Thoracic aorta (tissue), 2 donors: ENCODE results near the gene KCND3. TPM values are rescaled to one million over a fixed set of nuclear protein-coding genes. Genes with fewer than 3 reads are reported as not detected.

Experiments
- ATAC-seq: fragments of 150-250 bp; one replicate; pipeline ENCODE4 v1.8.0; 2017; ENCODE audit warnings: low read depth; ENCODE audit not compliant: insufficient number of reproducible peaks, low FRiP score
- DNase-seq: peaks from one replicate; pipeline ENCODE4 v3.0.0-alpha.2; 2020; ENCODE audit warnings: low spot score
- H3K27ac ChIP-seq, 2 donors: fragments of 200-600 bp; sonication (generic); 1 replicate in 1 of 2; 2 replicates in 1 of 2; pipeline ENCODE4 v1.5.1; 2016; ENCODE audit warnings: mild to moderate bottlenecking in 2 of 2, moderate library complexity in 2 of 2
- H3K27me3 ChIP-seq: fragments of 200-600 bp; sonication (generic); replicated peaks from 2 replicates; pipeline ENCODE4 v1.6.0; 2016; ENCODE audit warnings: mild to moderate bottlenecking; ENCODE audit not compliant: insufficient read depth
- H3K36me3 ChIP-seq: fragments of 200-600 bp; sonication (generic); one replicate; pipeline ENCODE4 v1.5.1; 2016
- H3K4me1 ChIP-seq, 2 donors: fragments of 200-600 bp; sonication (generic); 1 replicate in 1 of 2; 2 replicates in 1 of 2; pipeline versions ENCODE4 v1.5.1 to v1.6.0; 2016; ENCODE audit warnings: low read depth in 2 of 2, mild to moderate bottlenecking in 1 of 2; ENCODE audit not compliant: control insufficient read depth in 1 of 2
- H3K4me3 ChIP-seq: fragments of 200-600 bp; sonication (generic); 2 replicates; pipeline ENCODE4 v1.5.1; 2016; ENCODE audit warnings: mild to moderate bottlenecking
- H3K9me3 ChIP-seq: fragments of 200-600 bp; sonication (generic); 2 replicates; pipeline ENCODE4 v1.5.1; 2016
- CTCF ChIP-seq: fragments of 200-600 bp; sonication (generic); IDR thresholded peaks from one replicate; pipeline ENCODE4 v1.5.1; 2019; ENCODE audit warnings: antibody characterized with exemption
- total RNA-seq, 2 donors: library from RNA; depleted of rRNA; stranded (reverse); fragments of >200 nt; gene quantifications; one replicate each; pipeline versions ENCODE4 v1.1.0 to v1.2.3, GENCODE V29; 2016

The KCND3 gene
- total RNA-seq, 2 donors from 2014 or later: 12.3 to 16.6 TPM

GRCh38 chr1:111725192-111725591, 264.3 kb downstream of the KCND3 start:
- Histone ChIP-seq H3K9me3 (no peaks in the 10 kb centered on the region), H3K27ac (no peak overlapping the region), H3K4me3 (no peak overlapping the region), H3K36me3 (no peaks in the 10 kb centered on the region), H3K27me3 (no peaks in the 10 kb centered on the region), H3K4me1 (peaks cover 10 to 28% of the 10 kb centered on the region in 2 donors)
- no peak for TF ChIP-seq CTCF
- ATAC-seq (no peak), DNase-seq (no peak)

DNA sequence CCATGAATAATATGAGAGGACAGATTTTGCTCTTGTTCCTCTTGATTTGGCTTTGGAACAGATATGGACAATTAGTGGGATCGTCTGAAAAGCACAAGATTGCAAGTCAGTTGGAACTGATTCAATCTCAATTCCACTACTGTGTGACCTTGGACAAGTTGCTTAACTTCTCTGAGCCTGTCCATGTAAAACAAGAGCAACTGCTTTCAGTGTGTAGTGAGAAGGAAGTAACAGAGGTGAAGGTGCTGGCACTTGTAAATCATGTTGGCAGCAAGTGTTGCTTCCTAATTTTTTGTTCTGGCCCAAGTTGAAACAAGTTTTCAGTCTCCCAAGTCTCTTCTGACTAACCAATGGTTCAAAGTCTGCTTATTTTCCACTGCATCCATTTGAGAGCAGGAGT, 265.6 kb downstream of the KCND3 start:
- H3K4me3 ChIP-seq: no peak overlapping the region
- DNase-seq: no peak
- no peak for TF ChIP-seq CTCF
- no peaks in the 10 kb centered on the region for H3K36me3 ChIP-seq
- H3K27me3 ChIP-seq: no peaks in the 10 kb centered on the region
- ATAC-seq: no peak
- no peaks in the 10 kb centered on the region for H3K9me3 ChIP-seq
- H3K27ac ChIP-seq: no peak overlapping the region
- H3K4me1 ChIP-seq: peaks cover 13 to 18% of the 10 kb centered on the region in 2 donors

DNA sequence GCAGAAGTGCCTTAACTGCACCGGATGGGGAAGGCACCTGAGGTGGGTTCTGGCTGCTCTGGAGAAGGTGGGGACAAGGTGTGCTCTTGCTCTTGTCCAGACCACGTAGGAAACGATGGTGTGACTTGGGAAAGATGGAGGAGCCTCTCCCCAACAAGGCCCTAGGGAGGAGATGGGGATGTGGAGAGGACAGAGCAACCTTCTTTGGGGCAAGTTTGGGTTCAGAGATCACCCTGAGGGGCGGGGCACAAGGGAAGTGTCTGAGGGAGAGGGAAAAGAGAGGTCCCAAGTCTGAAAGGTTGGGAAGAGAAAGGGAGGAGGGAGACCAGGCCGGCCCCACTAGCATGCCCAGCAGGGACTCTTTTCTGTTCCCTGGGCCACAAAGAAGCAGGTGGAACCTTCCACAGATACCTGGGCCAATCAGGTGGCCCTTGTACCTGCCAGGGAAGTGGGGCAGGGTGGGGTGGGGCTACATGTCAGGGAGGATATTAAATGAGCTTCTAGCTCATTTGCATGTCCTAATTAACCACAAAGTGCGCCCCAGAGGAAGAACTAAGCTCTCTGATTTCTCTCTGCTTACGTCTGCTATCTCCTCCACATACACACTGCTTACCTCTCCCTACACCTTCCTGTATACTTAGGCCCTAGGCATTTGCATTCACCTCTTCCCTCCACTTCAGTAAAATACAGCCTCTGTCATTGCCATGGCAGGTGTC, 266.2 kb downstream of the KCND3 start:
- TF ChIP-seq CTCF: no peak

GRCh38 chr1:111720977-111721786, 268.3 kb downstream of the KCND3 start:
- no peak for DNase-seq
- Histone ChIP-seq H3K27ac (peak overlapping the region in 1 of 2 donors; percentile 40), H3K4me1 (peaks cover 13 to 16% of the 10 kb centered on the region in 2 donors), H3K4me3 (no peak overlapping the region), H3K9me3 (no peaks in the 10 kb centered on the region), H3K27me3 (no peaks in the 10 kb centered on the region), H3K36me3 (no peaks in the 10 kb centered on the region)
- no peak for TF ChIP-seq CTCF
- no peak for ATAC-seq

More for the DNA sequence above, 266.2 kb downstream of the KCND3 start:
- DNase-seq (no peak), ATAC-seq (no peak)
- Histone ChIP-seq H3K27ac (no peak overlapping the region), H3K4me1 (peaks cover 13 to 16% of the 10 kb centered on the region in 2 donors), H3K4me3 (no peak overlapping the region), H3K27me3 (no peaks in the 10 kb centered on the region), H3K36me3 (no peaks in the 10 kb centered on the region), H3K9me3 (no peaks in the 10 kb centered on the region)

Other genes with a start within 250 kb of the KCND3 start
- 10 to 100 TPM; 17.2 to 21.5 TPM for gene DDX20, start 233.8 kb downstream of the KCND3 start, total RNA-seq